ENCODE results near the gene MACROH2A1.

Gene MACROH2A1

DNA sequence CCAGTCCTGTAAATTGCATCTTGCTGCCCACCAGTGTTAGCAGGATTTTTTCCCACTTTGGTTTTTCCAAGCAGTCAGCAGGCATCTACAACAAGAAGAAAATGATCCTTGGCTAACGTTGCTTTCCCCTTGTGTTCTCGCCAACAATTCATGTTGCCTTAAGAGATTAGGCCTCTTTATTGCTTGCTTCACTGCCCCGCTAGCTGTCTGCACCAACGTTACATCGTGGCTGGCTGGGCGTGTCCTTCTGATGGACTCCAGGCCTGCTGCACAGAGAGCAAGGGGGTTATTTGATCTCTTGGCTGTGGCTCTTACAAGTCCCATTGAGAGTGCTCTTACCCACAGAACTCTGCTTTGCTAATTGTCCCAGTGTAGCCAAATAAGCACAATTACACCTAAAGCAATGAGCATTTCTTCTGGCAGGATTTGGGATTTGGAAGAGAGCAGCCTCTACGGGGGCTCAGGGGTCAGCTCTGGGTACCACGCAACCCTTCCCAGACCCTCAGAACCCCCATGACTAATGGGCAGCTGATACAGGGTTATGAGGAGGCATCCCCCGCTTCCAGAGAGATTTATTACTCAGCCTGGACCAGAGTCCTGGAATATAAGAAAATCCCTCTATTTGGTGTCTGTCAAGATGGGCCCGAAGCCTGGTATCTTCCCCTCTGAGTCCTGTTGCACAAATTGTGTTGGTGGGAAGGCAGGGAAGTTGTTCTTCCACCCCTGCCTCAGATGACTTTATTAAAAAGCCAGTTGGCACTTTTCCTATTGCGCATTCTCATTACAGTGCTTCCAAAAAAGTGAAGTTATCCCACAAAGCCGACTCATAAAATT is 30.5 kb upstream of the MACROH2A1 start:
- no peak overlapping the region for H3K4me3 Mint-ChIP-seq
- H3K27ac Mint-ChIP-seq, result peak overlapping the region; percentile 60
- intact Hi-C loops (cut with micrococcal nuclease), result loop anchor here (10.0 kb wide), 1 partner anchor 55 kb away; no protein-coding TSS in a partner anchor
- peaks cover 10% of the 10 kb centered on the region for H3K9me3 Mint-ChIP-seq
- peaks cover 13% of the 10 kb centered on the region for H3K36me3 Mint-ChIP-seq (ENCODE audit: low read depth)
- no peaks in the 10 kb centered on the region for H3K27me3 Mint-ChIP-seq
- H3K4me1 Mint-ChIP-seq (ENCODE audit: low read depth), result peaks cover 69% of the 10 kb centered on the region

DNA sequence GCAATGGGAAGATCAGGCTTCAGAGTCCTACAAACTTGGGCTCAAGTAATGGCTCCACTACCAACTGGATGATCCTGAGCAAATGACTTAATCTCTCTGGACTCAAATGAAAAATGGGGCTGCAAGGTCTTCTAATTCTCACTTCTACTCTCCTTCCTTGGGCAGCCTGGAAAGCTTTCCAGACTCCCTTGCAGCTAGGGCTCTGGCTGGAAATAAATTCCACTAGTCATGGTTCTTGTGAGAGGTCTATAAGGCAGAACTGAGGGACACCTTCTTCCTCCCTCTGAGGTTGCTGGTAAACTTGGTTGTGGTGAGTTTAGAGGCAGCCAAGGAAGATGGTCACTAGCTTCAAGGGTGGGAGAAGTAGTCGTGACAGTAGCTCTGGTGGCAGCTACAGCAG is 29.6 kb upstream of the MACROH2A1 start:
- Mint-ChIP-seq H3K9me3 (peaks cover 10% of the 10 kb centered on the region), H3K27me3 (no peaks in the 10 kb centered on the region), H3K4me3 (no peak overlapping the region), H3K36me3 (ENCODE audit: low read depth) (peaks cover 13% of the 10 kb centered on the region), H3K27ac (no peak overlapping the region), H3K4me1 (ENCODE audit: low read depth) (peaks cover 69% of the 10 kb centered on the region)
- intact Hi-C loops (cut with micrococcal nuclease), result loop anchor here (10.0 kb wide), 1 partner anchor 54 kb away; no protein-coding TSS in a partner anchor

DNA sequence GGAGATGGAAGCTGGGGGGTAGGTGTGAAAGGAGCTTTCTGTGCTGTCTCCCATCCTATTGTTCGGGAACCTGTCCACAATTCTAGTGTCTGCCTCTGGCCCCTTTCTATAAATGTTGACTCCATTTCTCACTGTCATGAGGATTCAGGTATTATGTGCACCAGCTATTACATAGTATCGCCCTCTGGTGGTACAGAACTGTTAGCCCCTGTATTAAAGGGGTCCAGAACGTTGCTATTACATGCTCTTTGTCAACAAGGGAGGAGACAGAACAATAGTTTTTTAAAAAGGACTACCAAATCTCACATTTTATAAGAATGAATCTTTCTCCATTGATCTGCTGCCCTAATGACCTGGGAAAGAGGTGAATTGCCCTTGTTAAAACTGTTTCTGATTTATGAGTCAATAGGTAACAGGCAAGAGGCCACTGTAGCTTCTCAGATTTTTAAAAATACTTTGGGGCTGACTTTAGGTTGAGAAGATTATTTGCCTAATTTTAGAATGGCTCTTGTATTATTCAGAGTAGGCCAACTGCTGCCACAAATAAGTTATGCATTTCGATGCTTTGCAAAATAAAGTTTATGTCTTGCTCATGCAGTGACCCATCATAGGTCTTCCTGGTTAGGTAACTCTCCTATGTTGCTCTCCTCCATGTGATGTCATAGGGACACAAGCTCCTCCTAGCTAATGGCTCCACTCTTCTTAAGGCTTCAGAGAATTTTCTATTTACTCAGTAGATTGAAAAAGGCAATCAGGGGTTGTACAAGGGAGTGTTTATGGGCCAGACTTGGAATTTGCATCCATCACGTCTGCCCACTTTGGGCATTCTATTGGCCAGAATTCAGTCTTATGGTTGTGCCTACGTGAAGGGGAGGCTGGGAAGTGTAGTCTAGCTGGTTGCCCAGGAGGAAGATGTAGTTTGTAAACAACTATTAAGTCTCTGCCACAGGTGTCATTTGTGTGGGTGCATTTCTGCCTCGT is 27.4 kb upstream of the MACROH2A1 start:
- Mint-ChIP-seq H3K27ac (peak overlapping the region; percentile 86), H3K9me3 (peaks cover 10% of the 10 kb centered on the region), H3K4me3 (no peak overlapping the region), H3K36me3 (ENCODE audit: low read depth) (peaks cover 13% of the 10 kb centered on the region), H3K27me3 (no peaks in the 10 kb centered on the region), H3K4me1 (ENCODE audit: low read depth) (peaks cover 70% of the 10 kb centered on the region)
- intact Hi-C loops (cut with micrococcal nuclease), result loop anchor here (10.0 kb wide), 1 partner anchor 52 kb away; no protein-coding TSS in a partner anchor

DNA sequence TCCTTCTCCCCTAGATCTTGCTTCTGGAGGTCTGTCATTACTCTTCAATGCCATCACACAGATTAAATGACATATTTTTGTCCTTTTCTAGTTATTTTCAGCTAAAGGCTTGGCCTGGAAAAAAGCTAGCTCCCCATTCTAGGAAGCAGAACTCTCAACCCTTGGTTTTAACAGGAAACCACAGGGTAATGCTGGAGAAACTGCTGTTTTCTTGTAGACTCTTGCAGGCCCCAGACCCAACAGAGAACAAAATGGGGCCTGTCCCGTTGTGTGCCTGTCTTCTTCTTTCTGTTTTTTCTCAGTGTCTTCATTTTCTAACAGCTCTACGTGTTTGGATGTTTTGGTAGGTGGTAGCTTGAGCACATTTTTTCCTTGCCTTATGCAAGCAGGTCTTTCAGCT is 26.6 kb upstream of the MACROH2A1 start:
- Mint-ChIP-seq H3K27me3 (no peaks in the 10 kb centered on the region), H3K27ac (peak overlapping the region; percentile 86)
- intact Hi-C loops (cut with micrococcal nuclease), result loop anchor here (10.0 kb wide), 1 partner anchor 51 kb away; no protein-coding TSS in a partner anchor

DNA sequence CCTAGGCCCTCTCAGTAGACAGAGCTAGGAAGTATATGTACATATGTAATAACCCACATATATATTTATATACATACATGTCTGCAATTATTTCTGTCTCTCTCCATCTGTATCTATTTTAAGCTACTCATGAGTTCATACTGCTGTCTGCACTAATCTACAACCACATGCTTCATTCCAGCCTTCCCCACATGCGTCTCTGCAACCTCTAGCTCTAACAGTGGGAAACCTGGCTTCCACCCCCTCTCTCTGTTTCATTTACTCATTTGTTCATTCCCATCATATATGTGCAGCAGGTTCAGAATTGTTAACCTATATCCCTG is 24.8 kb upstream of the MACROH2A1 start:
- peak overlapping the region; percentile 86 for H3K27ac Mint-ChIP-seq
- H3K4me1 Mint-ChIP-seq (ENCODE audit: low read depth), result peaks cover 45% of the 10 kb centered on the region
- no peaks in the 10 kb centered on the region for H3K27me3 Mint-ChIP-seq
- peaks cover 19% of the 10 kb centered on the region for H3K9me3 Mint-ChIP-seq
- H3K36me3 Mint-ChIP-seq (ENCODE audit: low read depth), result peaks cover 17% of the 10 kb centered on the region
- H3K4me3 Mint-ChIP-seq, result no peak overlapping the region
- intact Hi-C loops (cut with micrococcal nuclease), result loop anchor here (10.0 kb wide), 1 partner anchor 49 kb away; no protein-coding TSS in a partner anchor

More for the DNA sequence above, 26.6 kb upstream of the MACROH2A1 start:
- peak overlapping the region; percentile 7 for H3K4me3 Mint-ChIP-seq
- H3K36me3 Mint-ChIP-seq (ENCODE audit: low read depth), result peaks cover 13% of the 10 kb centered on the region
- H3K9me3 Mint-ChIP-seq, result peaks cover 10% of the 10 kb centered on the region
- H3K4me1 Mint-ChIP-seq (ENCODE audit: low read depth), result peaks cover 64% of the 10 kb centered on the region

DNA sequence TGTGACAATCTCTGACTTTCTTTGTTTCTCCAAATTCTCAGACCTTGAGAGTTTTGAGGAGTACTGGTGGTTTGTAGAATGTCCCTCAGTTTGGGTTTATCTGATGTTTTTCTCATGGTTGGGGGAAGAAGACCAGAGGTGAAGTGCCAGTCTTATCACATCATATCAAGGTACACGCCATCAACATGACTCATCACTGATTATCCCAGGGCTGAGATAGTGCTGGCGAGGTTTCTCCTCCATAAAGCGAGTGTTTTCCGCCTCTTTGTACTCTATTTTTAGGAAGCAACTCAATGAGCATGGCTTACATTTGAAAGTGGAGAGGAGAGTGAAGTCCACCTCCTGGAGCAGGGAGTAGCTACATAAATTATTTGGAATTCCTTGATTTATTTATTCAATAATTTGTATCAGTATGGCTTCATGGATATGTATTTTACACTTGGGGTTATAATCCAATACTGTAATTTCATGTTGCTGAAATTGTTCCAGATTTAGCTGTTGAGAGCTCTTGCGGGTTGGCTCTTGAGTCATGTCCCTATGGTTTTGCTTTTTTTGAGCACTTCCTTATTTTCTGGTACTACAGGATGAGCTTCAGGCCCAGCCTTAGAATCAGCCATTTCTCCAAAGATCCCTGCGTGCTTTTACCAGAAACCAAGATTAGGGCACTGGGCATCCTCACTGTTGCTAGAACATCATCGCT is 24.3 kb upstream of the MACROH2A1 start:
- H3K4me3 Mint-ChIP-seq, result no peak overlapping the region
- H3K27me3 Mint-ChIP-seq, result no peaks in the 10 kb centered on the region
- intact Hi-C loops (cut with micrococcal nuclease), result loop anchor here (10.0 kb wide), 1 partner anchor 48 kb away; no protein-coding TSS in a partner anchor
- peaks cover 12% of the 10 kb centered on the region for H3K36me3 Mint-ChIP-seq (ENCODE audit: low read depth)
- H3K9me3 Mint-ChIP-seq, result peaks cover 14% of the 10 kb centered on the region
- H3K4me1 Mint-ChIP-seq (ENCODE audit: low read depth), result peaks cover 44% of the 10 kb centered on the region
- peak overlapping the region; percentile 86 for H3K27ac Mint-ChIP-seq

DNA sequence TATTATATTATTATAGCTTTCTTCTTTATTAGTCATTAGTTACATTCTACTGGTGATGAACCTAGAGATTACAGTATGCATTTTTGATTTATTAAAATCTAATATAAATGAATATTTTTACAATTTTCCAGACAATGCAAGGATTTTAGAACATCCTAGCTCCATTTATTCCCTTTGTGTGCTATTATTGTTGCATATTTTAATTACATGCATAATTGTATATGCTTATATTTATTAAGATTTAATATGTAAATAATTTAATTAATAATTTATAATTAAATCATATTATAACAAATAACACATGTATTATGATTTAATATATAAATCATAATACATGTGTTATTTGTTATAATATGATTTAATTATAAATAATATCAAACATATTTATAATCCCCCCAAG is 23.4 kb upstream of the MACROH2A1 start:
- intact Hi-C loops (cut with micrococcal nuclease), result loop anchor here (10.0 kb wide), 1 partner anchor 48 kb away; no protein-coding TSS in a partner anchor
- Mint-ChIP-seq H3K4me1 (ENCODE audit: low read depth) (peaks cover 44% of the 10 kb centered on the region), H3K27me3 (no peaks in the 10 kb centered on the region), H3K9me3 (peaks cover 13% of the 10 kb centered on the region), H3K27ac (no peak overlapping the region), H3K36me3 (ENCODE audit: low read depth) (peaks cover 8% of the 10 kb centered on the region), H3K4me3 (no peak overlapping the region)

DNA sequence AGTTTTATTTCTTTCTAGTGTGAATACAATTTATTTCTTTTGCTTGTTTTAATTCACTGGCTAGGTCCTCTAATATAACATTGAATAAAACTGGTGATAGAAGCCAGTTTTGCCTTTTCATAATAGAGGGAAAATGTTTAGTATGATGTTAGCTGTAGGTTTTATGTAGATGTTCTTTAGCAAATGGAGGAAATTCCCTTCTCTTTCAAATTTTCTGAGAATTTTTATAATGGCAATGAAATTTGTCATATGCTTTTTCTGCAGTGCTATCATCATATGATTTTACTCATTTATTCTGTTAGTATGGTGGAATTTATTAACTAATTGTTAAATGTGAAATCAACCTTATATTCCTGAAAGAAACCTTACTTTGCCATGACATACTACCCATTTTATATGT is 18.1 kb upstream of the MACROH2A1 start:
- no peaks in the 10 kb centered on the region for H3K27me3 Mint-ChIP-seq
- no peak overlapping the region for H3K27ac Mint-ChIP-seq
- intact Hi-C loops (cut with micrococcal nuclease), result no loop called here
- H3K4me3 Mint-ChIP-seq, result no peak overlapping the region
- peaks cover 8% of the 10 kb centered on the region for H3K36me3 Mint-ChIP-seq (ENCODE audit: low read depth)
- H3K9me3 Mint-ChIP-seq, result peaks cover 13% of the 10 kb centered on the region
- no peaks in the 10 kb centered on the region for H3K4me1 Mint-ChIP-seq (ENCODE audit: low read depth)

DNA sequence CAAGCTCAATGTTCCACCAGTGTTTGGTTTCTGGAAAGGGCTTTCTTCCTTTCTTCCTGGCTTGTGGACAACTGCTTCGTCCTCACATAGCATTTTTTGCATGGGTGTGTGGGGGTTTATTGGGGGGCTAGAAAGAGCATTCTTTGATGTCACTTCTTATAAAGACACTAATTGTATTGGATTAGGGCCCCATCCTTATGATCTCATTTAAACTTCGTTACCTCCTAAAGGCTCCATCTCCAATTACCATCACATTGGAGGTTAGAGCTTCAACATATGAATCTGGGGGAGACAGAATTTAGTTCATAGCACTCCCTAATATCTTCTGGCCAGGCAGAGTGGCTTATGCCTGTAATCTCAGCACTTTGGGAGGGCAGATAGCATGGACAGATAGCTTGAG is 6.1 kb upstream of the MACROH2A1 start:
- Mint-ChIP-seq H3K4me3 (no peak overlapping the region), H3K27ac (no peak overlapping the region), H3K36me3 (ENCODE audit: low read depth) (no peaks in the 10 kb centered on the region), H3K9me3 (no peaks in the 10 kb centered on the region), H3K27me3 (no peaks in the 10 kb centered on the region), H3K4me1 (ENCODE audit: low read depth) (peaks cover 12% of the 10 kb centered on the region)
- intact Hi-C loops (cut with micrococcal nuclease), result no loop called here

DNA sequence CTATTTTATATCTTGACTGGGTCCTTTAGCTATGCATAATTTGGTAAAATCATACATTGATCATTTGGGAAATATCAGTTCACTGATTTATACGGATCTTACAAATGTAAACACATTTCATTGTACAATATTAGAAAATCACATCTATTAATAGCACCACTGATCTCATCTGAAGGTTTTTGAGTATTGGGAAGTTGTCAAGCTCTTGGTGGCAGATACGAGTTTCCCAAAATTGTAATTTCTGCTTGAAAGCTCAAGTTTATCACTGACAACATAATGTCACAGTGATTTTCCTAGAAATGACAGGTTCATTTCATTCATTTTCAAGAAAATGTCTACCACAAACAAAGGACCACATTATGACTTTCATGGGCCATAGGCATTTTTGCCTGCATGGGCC is 3.0 kb upstream of the MACROH2A1 start:
- Mint-ChIP-seq H3K36me3 (ENCODE audit: low read depth) (peaks cover 14% of the 10 kb centered on the region), H3K27me3 (no peaks in the 10 kb centered on the region), H3K4me3 (no peak overlapping the region), H3K27ac (no peak overlapping the region), H3K4me1 (ENCODE audit: low read depth) (peaks cover 32% of the 10 kb centered on the region), H3K9me3 (no peaks in the 10 kb centered on the region)
- intact Hi-C loops (cut with micrococcal nuclease), result no loop called here

DNA sequence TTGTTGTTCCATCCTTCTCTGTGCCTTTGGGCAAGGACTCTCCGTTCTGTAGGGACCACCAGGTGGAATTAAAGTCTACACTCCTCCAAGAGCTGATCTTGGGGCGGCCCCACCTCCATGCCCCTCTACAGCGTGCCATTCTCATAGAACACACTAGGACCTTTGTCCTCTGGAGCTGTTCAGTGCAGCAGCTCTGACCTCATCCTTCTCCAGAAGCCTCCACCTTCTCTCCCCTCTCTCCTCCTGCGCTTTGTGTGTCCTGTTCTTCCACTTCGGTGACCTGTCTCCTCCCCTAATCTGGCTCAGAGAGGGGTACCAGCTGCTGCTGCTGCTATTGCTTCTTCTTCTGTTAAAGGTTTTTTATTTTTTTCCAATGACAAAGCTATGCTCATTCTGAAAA is 1.8 kb upstream of the MACROH2A1 start:
- Mint-ChIP-seq H3K27me3 (no peaks in the 10 kb centered on the region), H3K4me1 (ENCODE audit: low read depth) (peaks cover 44% of the 10 kb centered on the region), H3K9me3 (no peaks in the 10 kb centered on the region), H3K4me3 (no peak overlapping the region), H3K36me3 (ENCODE audit: low read depth) (peaks cover 26% of the 10 kb centered on the region), H3K27ac (peak overlapping the region; percentile 98)
- intact Hi-C loops (cut with micrococcal nuclease), result no loop called here

DNA sequence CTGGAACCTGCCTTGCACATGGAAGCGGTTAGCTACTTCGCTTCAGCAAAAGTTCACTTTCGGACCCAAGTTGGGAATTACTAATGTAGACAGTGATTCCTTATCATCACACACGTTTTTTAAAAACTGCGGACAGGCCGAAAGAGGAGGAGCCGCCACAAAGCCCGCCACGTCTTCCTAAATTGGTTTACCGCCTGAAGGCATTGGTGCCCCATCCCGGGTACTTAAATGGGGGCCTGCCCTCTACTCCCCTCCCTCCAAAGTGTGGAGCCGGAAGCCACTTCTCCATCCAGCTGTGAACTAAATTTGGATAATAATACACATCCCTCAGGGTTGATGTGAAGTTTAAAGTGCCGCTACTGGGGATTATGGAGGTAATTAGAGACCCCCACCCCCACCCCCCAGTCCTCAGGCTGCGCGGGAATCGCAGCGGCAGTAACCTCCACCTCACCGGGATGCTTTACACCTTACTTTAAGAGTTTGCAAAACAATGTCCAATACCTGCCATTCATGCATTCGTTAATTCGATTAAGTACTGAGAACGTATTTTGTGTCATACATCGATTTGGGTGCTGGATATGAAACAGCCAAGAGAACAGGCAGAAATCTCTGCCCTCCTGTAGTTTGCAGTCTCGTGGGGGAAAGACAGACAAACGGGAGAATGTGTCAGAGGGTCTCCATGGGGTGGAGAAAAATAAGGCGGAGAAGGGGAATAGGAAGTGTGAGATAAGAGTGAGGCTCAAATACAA is 937 bp upstream of the MACROH2A1 start:
- intact Hi-C loops (cut with micrococcal nuclease), result loop anchor here (5.0 kb wide), 1 partner anchor 37 kb away; no protein-coding TSS in a partner anchor
- Mint-ChIP-seq H3K4me1 (ENCODE audit: low read depth) (peaks cover 53% of the 10 kb centered on the region), H3K9me3 (no peaks in the 10 kb centered on the region), H3K36me3 (ENCODE audit: low read depth) (peaks cover 33% of the 10 kb centered on the region), H3K4me3 (peak overlapping the region; percentile 84), H3K27ac (peak overlapping the region; percentile 98), H3K27me3 (no peaks in the 10 kb centered on the region)
